Spinal cord (tissue), 10 donors: Measurements from ENCODE around the gene SPSB4. TPM values are rescaled to one million over a fixed set of nuclear protein-coding genes. Genes with fewer than 3 reads are reported as not detected.

Experiments used
- DNase-seq, 6 donors: peaks; one replicate each; pipeline versions ENCODE4 v3.0.0 to v3.0.0-alpha.2; 2013 to 2015; ENCODE audit warnings: low spot score in 6 of 6, low read depth in 4 of 6
- H3K27ac ChIP-seq: one replicate; pipeline ENCODE4 v1.5.1; 2013; ENCODE audit warnings: low read depth, low read length, control low read depth
- H3K27me3 ChIP-seq: one replicate; pipeline ENCODE4 v1.6.1; 2013; ENCODE audit warnings: low read length; ENCODE audit not compliant: control insufficient read depth, insufficient read depth
- H3K36me3 ChIP-seq: one replicate; pipeline ENCODE4 v1.6.1; 2013; ENCODE audit warnings: low read length; ENCODE audit not compliant: control insufficient read depth, insufficient read depth
- H3K4me1 ChIP-seq: one replicate; pipeline ENCODE4 v1.6.1; 2013; ENCODE audit warnings: low read length; ENCODE audit not compliant: control insufficient read depth, insufficient read depth
- H3K4me3 ChIP-seq: one replicate; pipeline ENCODE4 v1.5.1; 2013; ENCODE audit warnings: low read depth, low read length, control low read depth
- H3K9me3 ChIP-seq: one replicate; pipeline ENCODE4 v1.6.1; 2013; ENCODE audit warnings: low read length; ENCODE audit not compliant: control insufficient read depth, insufficient read depth
- WGBS: methylation state at CpG from one replicate; pipeline ENCODE4 v1.1.5; 2013; ENCODE audit warnings: missing lambda C conversion rate; ENCODE audit not compliant: insufficient coverage; 5-methylcytosine and 5-hydroxymethylcytosine counted together
- polyA plus RNA-seq, 2 donors: library from polyadenylated mRNA; unstranded; fragments of 120-200 nt; gene quantifications; one replicate each; pipeline ENCODE4 v1.2.1, GENCODE V29; 2013; ENCODE audit not compliant: insufficient read length in 2 of 2
- total RNA-seq, 2 donors: library from RNA; depleted of rRNA in 1 of 2; stranded (reverse); fragments of 120-200 nt in 1 of 2; fragments of >200 nt in 1 of 2; gene quantifications; one replicate each; pipeline versions ENCODE4 v1.2.3 to v1.2.4, GENCODE V29; 2013 to 2014
- donor health status: healthy.

The SPSB4 gene
- total and polyA plus RNA-seq, 4 donors = 5.3 to 22.8 (median 14.3) TPM

GRCh38 chr3:141071681-141072260, 20.6 kb downstream of the SPSB4 start:
- WGBS = 39% methylated on average over 12 of the region's 12 CpGs
- Histone ChIP-seq H3K4me1 (peaks cover 53% of the 10 kb centered on the region), H3K4me3 (no peak overlapping the region), H3K36me3 (peaks cover 3% of the 10 kb centered on the region), H3K27me3 (no peaks in the 10 kb centered on the region), H3K27ac (no peak overlapping the region), H3K9me3 (no peaks in the 10 kb centered on the region)
- DNase-seq = peak in 2 of 6 donors; percentile 47 to 72

GRCh38 chr3:141072950-141073349, 21.8 kb downstream of the SPSB4 start:
- H3K9me3 ChIP-seq = no peaks in the 10 kb centered on the region
- no peak overlapping the region for H3K4me3 ChIP-seq
- H3K4me1 ChIP-seq = peaks cover 65% of the 10 kb centered on the region
- H3K36me3 ChIP-seq = peaks cover 2% of the 10 kb centered on the region
- no peaks in the 10 kb centered on the region for H3K27me3 ChIP-seq
- DNase-seq = no peak
- H3K27ac ChIP-seq = no peak overlapping the region
- WGBS = 100% methylated on average over 1 of the region's 5 CpGs

GRCh38 chr3:141073580-141073979, 22.4 kb downstream of the SPSB4 start:
- Histone ChIP-seq H3K4me3 (no peak overlapping the region), H3K9me3 (no peaks in the 10 kb centered on the region), H3K27ac (no peak overlapping the region), H3K36me3 (peaks cover 2% of the 10 kb centered on the region), H3K27me3 (no peaks in the 10 kb centered on the region), H3K4me1 (peaks cover 71% of the 10 kb centered on the region)
- WGBS = no CpG with 5 or more reads among the region's 2 CpGs
- DNase-seq = peak in 1 of 6 donors; percentile 37

- WGBS = 43% methylated on average over 9 of the region's 9 CpGs
- Histone ChIP-seq H3K4me3 (no peak overlapping the region), H3K27ac (no peak overlapping the region), H3K9me3 (no peaks in the 10 kb centered on the region), H3K36me3 (peaks cover 2% of the 10 kb centered on the region), H3K4me1 (peaks cover 79% of the 10 kb centered on the region), H3K27me3 (no peaks in the 10 kb centered on the region)
- DNase-seq = peak in 1 of 6 donors; percentile 62
Measured at GRCh38 chr3:141074529-141074928, 23.4 kb downstream of the SPSB4 start.

GRCh38 chr3:141076036-141076773, 25.1 kb downstream of the SPSB4 start:
- DNase-seq = peak in 3 of 6 donors; percentile 47 to 75 (median 62)
- Histone ChIP-seq H3K27ac (peak overlapping the region; percentile 77), H3K36me3 (peaks cover 8% of the 10 kb centered on the region), H3K9me3 (no peaks in the 10 kb centered on the region), H3K27me3 (no peaks in the 10 kb centered on the region), H3K4me1 (peaks cover 81% of the 10 kb centered on the region), H3K4me3 (peak overlapping the region; percentile 14)
- 20% methylated on average over 10 of the region's 12 CpGs for WGBS

GRCh38 chr3:141076797-141077571, 25.8 kb downstream of the SPSB4 start:
- Histone ChIP-seq H3K27ac (peak overlapping the region; percentile 77), H3K4me3 (peak overlapping the region; percentile 14), H3K27me3 (no peaks in the 10 kb centered on the region), H3K36me3 (peaks cover 9% of the 10 kb centered on the region), H3K9me3 (no peaks in the 10 kb centered on the region), H3K4me1 (peaks cover 80% of the 10 kb centered on the region)
- peak; percentile 67 to 96 (median 78) for DNase-seq
- WGBS = 2% methylated on average over 23 of the region's 23 CpGs

GRCh38 chr3:141077631-141078030, 26.5 kb downstream of the SPSB4 start:
- Histone ChIP-seq H3K4me3 (no peak overlapping the region), H3K4me1 (peaks cover 80% of the 10 kb centered on the region)
- WGBS = 64% methylated on average over 6 of the region's 6 CpGs

GRCh38 chr3:141078200-141078599, 27.1 kb downstream of the SPSB4 start:
- 69% methylated on average over 2 of the region's 3 CpGs for WGBS
- Histone ChIP-seq H3K27me3 (no peaks in the 10 kb centered on the region), H3K36me3 (peaks cover 12% of the 10 kb centered on the region), H3K9me3 (no peaks in the 10 kb centered on the region), H3K27ac (no peak overlapping the region), H3K4me3 (no peak overlapping the region), H3K4me1 (peaks cover 85% of the 10 kb centered on the region)
- DNase-seq = no peak

More at GRCh38 chr3:141077631-141078030, 26.5 kb downstream of the SPSB4 start:
- peaks cover 12% of the 10 kb centered on the region for H3K36me3 ChIP-seq
- H3K27ac ChIP-seq = peak overlapping the region; percentile 77
- no peaks in the 10 kb centered on the region for H3K27me3 ChIP-seq
- H3K9me3 ChIP-seq = no peaks in the 10 kb centered on the region
- no peak for DNase-seq

GRCh38 chr3:141080431-141080830, 29.3 kb downstream of the SPSB4 start:
- Histone ChIP-seq H3K4me1 (peaks cover 87% of the 10 kb centered on the region), H3K36me3 (peaks cover 12% of the 10 kb centered on the region), H3K27me3 (no peaks in the 10 kb centered on the region), H3K4me3 (no peak overlapping the region), H3K9me3 (no peaks in the 10 kb centered on the region), H3K27ac (no peak overlapping the region)
- 85% methylated on average over 3 of the region's 3 CpGs for WGBS
- no peak for DNase-seq
